ENCODE data around the gene CNNM4.

DNA sequence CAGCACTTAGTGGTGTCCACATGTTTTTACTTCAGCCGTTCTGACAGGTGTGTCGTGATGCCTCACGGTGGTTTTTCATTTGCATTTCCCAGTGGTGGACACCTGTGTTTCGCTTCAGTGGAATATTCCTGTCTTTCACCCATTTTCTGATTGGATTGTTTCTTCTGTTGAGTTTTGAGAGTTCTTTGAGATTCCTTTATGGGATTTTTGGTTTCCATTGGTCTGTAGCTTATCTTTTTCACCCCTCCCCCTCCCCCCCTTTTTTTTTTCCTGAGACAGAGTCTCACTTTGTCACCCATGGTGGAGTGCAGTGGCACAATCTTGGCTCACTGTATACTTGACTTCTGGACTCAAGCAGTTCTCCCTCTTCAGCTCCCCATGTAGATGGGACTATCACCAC is 75.1 kb downstream of the CNNM4 start:
- TF ChIP-seq POLR2A (IDR thresholded peaks at IDR 0.05): no peak
- TF ChIP-seq CTCF (IDR thresholded peaks at IDR 0.05): no peak
